Measurements from ENCODE around the gene XRCC2. TPM values are rescaled to one million over a fixed set of nuclear protein-coding genes. Genes with fewer than 3 reads are reported as not detected.

The XRCC2 gene
- total and polyA plus RNA-seq, 2 of the 4 experiments (the other 2 are of a cell fraction) = 2.2 to 3.6 TPM

- no peak overlapping the region for H4K5ac ChIP-seq (ENCODE audit: low read depth, low read length)
- dilution Hi-C loops (cut with HindIII; ENCODE audit: low sequenced_read_pairs, unreplicated experiment) (no loop called here), in situ Hi-C loops (cut with MboI; ENCODE audit: low sequenced_read_pairs) (no loop called here), intact Hi-C loops (cut with micrococcal nuclease) (no loop called here)
- no peaks in the 10 kb centered on the region for H3K4me1 ChIP-seq (ENCODE audit: control insufficient read depth, insufficient read depth, low read length)
- no peak overlapping the region for H3K18ac ChIP-seq (ENCODE audit: low read depth, low read length)
- ChIA-PET POLR2A (ENCODE audit: unreplicated experiment) (no interaction called here), CTCF (no interaction called here)
- no peak overlapping the region for H3K56ac ChIP-seq (ENCODE audit: extremely low read depth, insufficient read depth, low read length)
- H3K27me3 ChIP-seq (ENCODE audit: control insufficient read depth, insufficient read depth, low read length) = no peaks in the 10 kb centered on the region
- ATAC-seq (ENCODE audit: low read depth) = no peak
- no peaks in the 10 kb centered on the region for H4K20me1 ChIP-seq (ENCODE audit: insufficient read depth, low read length)
- H3K4ac ChIP-seq (ENCODE audit: low read depth, low read length) = no peak overlapping the region
- H2BK20ac ChIP-seq (ENCODE audit: low read depth, low read length) = no peak overlapping the region
- H3K4me3 ChIP-seq (ENCODE audit: insufficient read depth, low read depth, low read length) = no peak overlapping the region
- 100% methylated on average over 1 of the region's 5 CpGs; no CpG with 5 or more reads in 1 of the 2 experiments for WGBS, 2 experiments (ENCODE audit: extremely low coverage in 2 of 2, insufficient read length in 1 of 2)
- TF ChIP-seq RAD21 (IDR thresholded peaks at IDR 0.05; ENCODE audit: low read length) (no peak), CHD1 (IDR thresholded peaks at IDR 0.05; ENCODE audit: low read depth, low read length) (no peak), RCOR1 (IDR thresholded peaks at IDR 0.05; ENCODE audit: insufficient replicate concordance, low read length) (no peak), CEBPB (IDR thresholded peaks at IDR 0.05; ENCODE audit: low read depth, low read length) (no peak), MAZ (IDR thresholded peaks at IDR 0.05; ENCODE audit: borderline replicate concordance, low read depth, low read length) (no peak), FOS (IDR thresholded peaks at IDR 0.05; ENCODE audit: low read depth, low read length) (no peak), MXI1 (IDR thresholded peaks at IDR 0.05; ENCODE audit: borderline replicate concordance, low read depth, low read length) (no peak), CTCF (conservative IDR thresholded peaks at IDR 0.05; ENCODE audit: low read depth, low read length) (no peak), NFE2L2 (IDR thresholded peaks at IDR 0.05; ENCODE audit: low read depth, low read length) (no peak), SMC3 (IDR thresholded peaks at IDR 0.05; ENCODE audit: low read depth, low read length) (no peak)
- BruUV-seq (replicated peaks) = no TSS peak
- H4K8ac ChIP-seq (ENCODE audit: low read depth in 2 of 2, low read length in 2 of 2) = no peak overlapping the region
- H3K9me1 ChIP-seq (ENCODE audit: insufficient read depth, low read length) = no peaks in the 10 kb centered on the region
- no peak overlapping the region for H2BK5ac ChIP-seq (ENCODE audit: low read depth, low read length, poor library complexity, severe bottlenecking)
- DNase-seq = no peak
- no peak overlapping the region for H2AFZ ChIP-seq (replicated peaks; ENCODE audit: low read length, poor library complexity)
- no peak overlapping the region for H3K4me2 ChIP-seq (ENCODE audit: low read depth, low read length)
- no peaks in the 10 kb centered on the region for H3K9me3 ChIP-seq (ENCODE audit: control insufficient read depth, insufficient read depth, low read length)
- H4K91ac ChIP-seq (ENCODE audit: insufficient read depth, low read depth, low read length) = no peak overlapping the region
- H2AK5ac ChIP-seq (ENCODE audit: low read depth, low read length) = no peak overlapping the region
- no peak overlapping the region for H2BK15ac ChIP-seq (ENCODE audit: low read depth, low read length)
- H2AK9ac ChIP-seq (replicated peaks; ENCODE audit: low read depth, low read length, poor library complexity) = no peak overlapping the region
- no peaks in the 10 kb centered on the region for H3K79me1 ChIP-seq (ENCODE audit: low read depth in 1 of 2, low read length in 2 of 2)
- no peak overlapping the region for H3K14ac ChIP-seq (replicated peaks; ENCODE audit: low read depth, low read length)
- H3K23ac ChIP-seq (ENCODE audit: low read depth, low read length) = no peak overlapping the region
- H3K36me3 ChIP-seq (ENCODE audit: control insufficient read depth, insufficient read depth, low read length) = no peaks in the 10 kb centered on the region
- no peak overlapping the region for H2BK120ac ChIP-seq (ENCODE audit: low read depth, low read length)
- H3K27ac ChIP-seq (ENCODE audit: insufficient read depth, low read length) = no peak overlapping the region
- no peak overlapping the region for H3K9ac ChIP-seq (ENCODE audit: low read depth, low read length)
Observed at GRCh38 chr7:152600266-152600665, 75.7 kb downstream of the XRCC2 start.

All from IMR-90 (cell line).